AG09309 (cell line): Measurements from ENCODE around the gene JAZF1.

Source experiments
- DNase-seq: peaks from one replicate; pipeline ENCODE4 v3.0.0-alpha.2; 2010; ENCODE audit warnings: low read depth
- H3K4me3 ChIP-seq: 2 replicates; pipeline ENCODE4 v1.5.1; 2011; ENCODE audit warnings: mild to moderate bottlenecking, low read depth, low read length, moderate library complexity; ENCODE audit not compliant: control insufficient read depth
- CTCF ChIP-seq: IDR thresholded peaks from 2 replicates; pipeline ENCODE4 v1.5.1; 2011; ENCODE audit warnings: mild to moderate bottlenecking, low read depth, low read length, inconsistent platforms; ENCODE audit not compliant: insufficient read depth, control insufficient read depth; ENCODE audit errors: missing control alignments

JAZF1 gene

DNA sequence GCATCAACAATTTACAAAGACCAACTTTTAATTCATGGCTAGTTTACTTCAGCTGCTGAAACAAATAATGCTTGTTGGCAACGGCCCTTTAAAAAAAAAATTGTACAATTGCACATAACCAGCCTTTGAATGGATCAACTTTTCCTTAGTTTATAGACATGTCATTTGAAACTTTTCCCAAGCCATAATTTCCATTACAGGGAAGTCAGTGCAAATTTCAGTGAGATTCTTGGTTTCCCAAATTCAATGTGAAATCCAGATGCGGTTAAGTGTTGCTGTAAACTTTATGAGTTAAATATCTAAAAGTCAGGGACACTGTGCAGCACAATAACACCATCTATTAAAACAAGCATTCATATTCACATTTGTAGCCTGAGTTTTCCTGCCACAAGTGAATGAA lies 182.2 kb downstream of the JAZF1 start:
- no peak for TF ChIP-seq CTCF
- DNase-seq: no peak
- H3K4me3 ChIP-seq: no peak overlapping the region

- TF ChIP-seq CTCF: no peak
- H3K4me3 ChIP-seq: no peak overlapping the region
- no peak for DNase-seq
These were observed 183.3 kb downstream of the JAZF1 start for GRCh38 chr7:27997188-27997707.

- H3K4me3 ChIP-seq: no peak overlapping the region
- DNase-seq: no peak
- no peak for TF ChIP-seq CTCF
These were observed 184.5 kb downstream of the JAZF1 start for GRCh38 chr7:27996141-27996540.

GRCh38 chr7:27995228-27995627 lies 185.4 kb downstream of the JAZF1 start:
- TF ChIP-seq CTCF: no peak
- H3K4me3 ChIP-seq: no peak overlapping the region
- DNase-seq: no peak

DNA sequence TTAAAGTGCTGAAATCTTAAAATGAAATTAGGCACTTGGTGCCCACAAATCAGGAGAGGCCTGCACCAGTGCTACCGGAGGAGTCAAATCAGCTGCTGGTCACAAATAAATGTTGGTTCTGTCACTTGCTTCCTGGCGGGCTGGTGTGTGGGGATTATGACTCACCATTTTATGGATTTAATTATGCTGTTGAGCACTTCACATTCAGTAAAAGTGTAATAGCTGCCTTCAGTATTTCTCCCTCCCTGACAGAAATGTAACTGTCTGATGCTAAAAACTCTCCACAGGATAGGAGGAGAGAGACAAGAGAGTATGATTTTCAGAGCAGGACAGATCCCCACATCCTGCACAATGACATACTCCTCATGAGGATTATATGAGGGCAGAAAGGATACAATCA lies 186.0 kb downstream of the JAZF1 start:
- TF ChIP-seq CTCF: no peak
- H3K4me3 ChIP-seq: no peak overlapping the region
- DNase-seq: no peak

- no peak for DNase-seq
- no peak overlapping the region for H3K4me3 ChIP-seq
- no peak for TF ChIP-seq CTCF
These were observed 187.7 kb downstream of the JAZF1 start for GRCh38 chr7:27992755-27993493.
